Measurements from ENCODE around the gene EGFL7. TPM values are rescaled to one million over a fixed set of nuclear protein-coding genes. Genes with fewer than 3 reads are reported as not detected.

The EGFL7 gene
- total RNA-seq, 1 donor from 2014 or later = 12.6 TPM

DNA sequence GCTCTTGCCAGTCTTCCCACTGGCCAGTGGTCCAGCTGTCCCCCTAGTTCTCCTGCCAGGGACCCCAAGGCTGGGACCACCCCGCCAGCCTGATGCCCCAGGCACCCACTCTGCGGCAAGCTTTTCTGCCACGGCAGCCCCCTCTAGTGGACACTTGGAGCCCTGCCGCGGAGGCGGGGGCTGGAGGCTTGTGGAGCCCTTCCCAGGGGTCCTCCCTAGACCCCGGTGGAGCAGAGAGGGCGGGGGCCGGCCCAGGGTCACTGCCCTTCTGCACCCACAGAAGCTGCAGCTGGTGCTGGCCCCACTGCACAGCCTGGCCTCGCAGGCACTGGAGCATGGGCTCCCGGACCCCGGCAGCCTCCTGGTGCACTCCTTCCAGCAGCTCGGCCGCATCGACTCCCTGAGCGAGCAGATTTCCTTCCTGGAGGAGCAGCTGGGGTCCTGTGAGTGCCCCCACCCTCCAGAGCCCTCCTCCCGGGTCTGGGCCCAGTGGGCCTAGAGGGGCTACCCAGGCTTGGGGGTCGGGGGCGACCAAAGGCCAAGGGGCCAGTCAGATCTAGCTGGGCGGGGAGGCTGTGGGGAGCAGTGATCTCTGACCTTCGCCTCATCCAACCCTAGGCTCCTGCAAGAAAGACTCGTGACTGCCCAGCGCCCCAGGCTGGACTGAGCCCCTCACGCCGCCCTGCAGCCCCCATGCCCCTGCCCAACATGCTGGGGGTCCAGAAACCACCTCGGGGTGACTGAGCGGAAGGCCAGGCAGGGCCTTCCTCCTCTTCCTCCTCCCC lies 9.1 kb downstream of the EGFL7 start:
- DNase-seq (ENCODE audit: low spot score in 2 of 2) = peak in 1 of 2 donors; percentile 77
- FAIRE-seq = no peak

DNA sequence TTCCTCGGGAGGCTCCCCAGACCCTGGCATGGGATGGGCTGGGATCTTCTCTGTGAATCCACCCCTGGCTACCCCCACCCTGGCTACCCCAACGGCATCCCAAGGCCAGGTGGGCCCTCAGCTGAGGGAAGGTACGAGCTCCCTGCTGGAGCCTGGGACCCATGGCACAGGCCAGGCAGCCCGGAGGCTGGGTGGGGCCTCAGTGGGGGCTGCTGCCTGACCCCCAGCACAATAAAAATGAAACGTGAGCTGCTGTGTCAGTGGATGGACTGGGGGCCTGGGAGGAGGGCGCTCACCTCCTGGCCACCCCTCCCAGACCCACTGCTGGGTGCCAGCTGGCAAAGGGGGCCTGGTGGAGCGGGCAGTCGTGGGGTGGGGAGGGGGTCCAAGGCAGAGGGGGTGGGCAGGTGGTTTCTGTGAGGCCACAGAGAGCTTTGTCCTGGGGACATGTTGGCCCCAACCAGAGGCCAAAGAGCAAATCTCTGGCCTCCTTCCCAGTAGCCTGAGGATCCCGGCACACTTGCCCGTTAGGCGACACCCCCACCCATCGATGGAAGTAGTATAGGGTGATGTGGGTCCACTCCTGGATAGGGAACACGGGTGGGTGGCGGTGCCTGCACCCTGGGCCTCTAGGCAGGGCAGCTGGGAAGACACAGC lies 9.8 kb downstream of the EGFL7 start:
- DNase-seq (ENCODE audit: low spot score in 2 of 2) (no peak), FAIRE-seq (no peak)

DNA sequence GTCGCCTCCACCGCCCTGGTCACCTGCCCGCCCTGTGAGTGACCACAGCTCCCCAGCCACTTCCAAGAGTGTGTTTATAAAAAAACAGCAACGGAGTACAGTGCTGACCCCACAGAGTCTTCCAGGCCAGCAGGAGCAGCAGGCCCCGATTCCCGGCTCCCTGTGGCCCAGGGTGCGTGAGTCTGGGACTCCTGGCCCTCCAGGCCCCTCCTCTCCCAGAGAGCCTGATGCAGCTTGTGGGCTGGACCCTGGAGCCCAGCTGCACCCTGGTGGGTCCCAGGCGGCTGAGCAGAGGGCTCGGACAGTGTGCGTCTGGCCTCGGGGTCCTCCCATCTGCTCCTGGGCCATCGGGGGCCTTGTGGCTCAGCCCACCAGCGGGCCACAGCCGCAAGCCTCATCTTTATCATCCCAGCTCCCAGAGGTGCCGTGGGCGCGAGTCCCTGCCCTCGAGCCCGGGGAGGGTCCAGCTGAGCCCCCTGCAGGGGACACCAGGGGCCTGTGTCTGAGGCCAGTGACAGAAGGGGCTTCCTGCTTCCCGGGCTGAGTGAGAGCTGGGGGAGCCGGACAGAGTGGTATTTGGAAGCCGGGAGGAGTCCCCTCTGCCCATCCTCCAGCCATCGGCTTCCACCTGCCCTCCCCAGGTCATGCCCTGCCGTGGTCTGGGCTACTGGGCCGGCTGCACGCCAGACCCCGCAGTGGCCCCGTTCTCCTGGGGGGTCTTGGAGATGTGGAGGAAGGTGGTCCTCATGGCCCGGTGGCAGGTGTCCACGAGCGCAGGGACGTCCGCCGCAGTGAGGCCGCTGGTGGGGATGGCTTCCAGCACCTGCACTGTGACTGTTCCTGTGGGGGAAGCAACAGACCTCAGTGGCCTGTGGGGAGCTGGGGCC lies 10.6 kb downstream of the EGFL7 start:
- DNase-seq (ENCODE audit: low spot score in 2 of 2) (no peak), FAIRE-seq (no peak)

DNA sequence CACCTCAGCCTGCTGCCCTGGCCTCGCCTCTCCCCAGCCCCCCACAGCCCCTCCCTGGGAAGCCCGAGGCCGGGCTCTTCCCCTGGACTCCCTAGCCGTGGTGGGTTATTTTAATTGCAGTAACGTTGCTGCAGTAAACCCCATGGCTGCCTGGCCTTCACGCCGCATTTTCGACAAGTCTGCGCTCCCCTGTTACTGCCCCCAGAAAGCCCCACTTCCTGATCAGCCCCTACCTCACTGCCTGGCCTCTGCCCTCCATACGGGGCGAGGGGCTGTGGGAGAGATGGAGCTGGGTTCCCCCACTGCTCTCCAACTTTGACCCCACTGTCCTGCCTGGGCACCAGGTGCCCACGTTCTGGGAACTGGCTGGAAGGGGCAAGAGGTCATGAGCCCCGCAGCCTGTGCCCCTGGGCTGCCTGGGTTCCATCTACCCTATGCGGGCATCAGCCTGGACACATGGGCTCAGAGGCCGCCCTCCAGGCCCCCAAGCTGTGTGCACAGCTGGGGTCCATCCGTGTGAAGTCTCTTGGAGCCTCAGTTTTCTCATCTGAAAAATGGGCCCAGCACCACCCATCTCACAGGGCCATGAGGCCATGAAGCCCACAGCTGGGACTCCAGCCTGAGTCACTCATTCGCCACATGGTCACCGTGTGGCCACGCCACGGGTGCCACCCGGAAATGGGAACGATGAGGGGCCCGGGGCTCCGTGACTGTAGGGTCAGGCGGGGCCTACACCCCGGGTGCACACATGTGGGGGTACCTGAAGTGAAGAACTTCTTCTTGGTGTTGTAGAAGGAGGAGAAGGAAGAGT lies 11.5 kb downstream of the EGFL7 start:
- DNase-seq (ENCODE audit: low spot score in 2 of 2) = no peak
- FAIRE-seq = no peak

DNA sequence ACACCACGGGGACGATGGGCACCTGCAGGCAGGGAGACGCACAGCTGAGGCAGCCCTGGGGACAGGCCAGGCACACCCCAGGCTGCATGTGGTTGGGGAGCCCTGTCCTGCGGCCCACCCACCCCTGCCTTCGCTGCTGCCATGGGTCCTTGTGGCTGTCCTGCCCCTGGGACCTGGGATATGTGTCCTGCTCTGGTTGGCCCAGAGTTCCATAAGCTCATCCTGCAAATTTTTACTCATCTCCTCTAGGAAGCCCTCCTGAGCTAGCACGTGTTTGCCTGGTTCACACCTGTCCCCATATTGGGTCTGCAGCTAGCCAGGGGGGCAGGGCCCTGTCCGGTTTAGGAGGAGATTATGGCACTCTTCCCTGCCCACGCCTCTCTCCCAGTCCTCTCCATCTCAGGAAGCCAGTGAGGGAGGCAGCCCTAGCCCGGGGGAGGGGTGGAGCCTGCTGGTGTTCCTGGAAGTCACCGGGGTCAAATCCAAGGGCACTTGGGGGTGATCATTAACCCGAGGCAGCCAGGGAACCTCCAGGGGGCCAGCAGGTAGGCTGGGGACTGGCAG lies 12.2 kb downstream of the EGFL7 start:
- FAIRE-seq = no peak
- DNase-seq (ENCODE audit: low spot score in 2 of 2) = no peak

- FAIRE-seq = no peak
- DNase-seq (ENCODE audit: low spot score in 2 of 2) = no peak
These were observed 13.0 kb downstream of the EGFL7 start for GRCh38 chr9:136675477-136676296.

GRCh38 chr9:136676297-136676794 lies 13.6 kb downstream of the EGFL7 start:
- DNase-seq (ENCODE audit: low spot score in 2 of 2) (no peak), FAIRE-seq (no peak)

- FAIRE-seq (no peak), DNase-seq (ENCODE audit: low spot score in 2 of 2) (no peak)
These were observed 14.4 kb downstream of the EGFL7 start for GRCh38 chr9:136676920-136677686.

DNA sequence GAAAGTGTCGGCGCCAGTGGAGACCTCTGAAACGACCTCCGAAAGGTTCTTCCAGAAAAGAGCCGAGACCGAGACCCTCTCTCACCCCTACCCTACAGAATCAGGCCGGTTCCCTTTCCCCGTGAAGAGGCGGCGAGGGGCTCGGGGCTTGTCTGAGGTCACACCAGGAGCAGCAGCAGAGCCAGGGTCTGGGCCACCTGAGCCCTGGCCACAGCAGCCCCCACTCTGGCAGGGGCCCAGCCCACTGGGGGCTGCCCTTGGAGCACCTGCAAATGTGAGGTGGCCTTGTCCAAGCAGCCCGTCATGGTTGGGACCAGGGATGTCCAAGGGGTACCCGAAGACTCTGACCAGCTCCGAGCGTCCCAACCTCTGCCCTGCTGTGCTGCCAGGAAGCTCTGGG lies 15.3 kb downstream of the EGFL7 start:
- no peak for FAIRE-seq
- no peak for DNase-seq (ENCODE audit: low spot score in 2 of 2)

DNA sequence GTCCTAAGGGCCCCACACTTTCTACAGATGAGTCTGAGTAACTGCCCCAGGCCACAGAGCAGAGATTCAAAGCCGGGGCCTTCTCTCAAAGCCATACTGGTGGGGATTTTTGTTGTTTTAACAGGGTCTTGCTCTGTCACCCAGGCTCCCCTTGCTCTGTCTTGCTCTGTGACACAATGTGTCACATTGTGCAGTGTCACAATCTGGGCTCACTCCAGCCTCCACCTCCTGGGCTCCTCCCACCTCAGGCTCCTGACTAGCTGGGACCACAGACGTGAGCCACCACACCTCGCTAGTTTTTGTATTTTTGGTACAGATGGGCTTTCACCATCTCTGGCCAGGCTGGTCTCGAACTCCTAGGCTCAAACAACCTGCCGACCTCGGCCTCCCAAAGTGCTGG lies 15.9 kb downstream of the EGFL7 start:
- no peak for DNase-seq (ENCODE audit: low spot score in 2 of 2)
- no peak for FAIRE-seq

- no peak for FAIRE-seq
- DNase-seq (ENCODE audit: low spot score in 2 of 2) = no peak
These were observed 16.8 kb downstream of the EGFL7 start for GRCh38 chr9:136679431-136679941.

DNA sequence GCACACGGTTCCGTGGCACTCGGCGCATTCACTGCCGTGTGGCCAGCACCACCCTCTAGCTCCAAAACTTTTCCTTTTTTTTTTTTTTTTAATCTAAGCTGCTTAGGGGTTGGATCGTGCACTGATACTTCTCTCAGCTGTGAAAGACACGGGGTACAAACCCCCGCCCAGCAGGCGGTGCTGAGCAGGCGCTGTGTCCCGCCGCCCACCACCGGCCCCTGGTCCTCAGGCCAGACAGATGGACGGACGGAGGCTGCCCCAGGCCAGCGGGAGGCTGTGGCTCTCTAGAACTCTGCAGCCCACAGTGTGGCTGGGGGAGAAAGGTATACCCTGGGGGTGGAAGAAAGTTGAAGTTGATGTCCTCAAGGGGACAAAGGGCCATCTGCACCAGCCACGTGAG lies 18.3 kb downstream of the EGFL7 start:
- DNase-seq (ENCODE audit: low spot score in 2 of 2) (no peak), FAIRE-seq (no peak)

- FAIRE-seq (no peak), DNase-seq (ENCODE audit: low spot score in 2 of 2) (no peak)
These were observed 19.4 kb downstream of the EGFL7 start for GRCh38 chr9:136681945-136682699.

DNA sequence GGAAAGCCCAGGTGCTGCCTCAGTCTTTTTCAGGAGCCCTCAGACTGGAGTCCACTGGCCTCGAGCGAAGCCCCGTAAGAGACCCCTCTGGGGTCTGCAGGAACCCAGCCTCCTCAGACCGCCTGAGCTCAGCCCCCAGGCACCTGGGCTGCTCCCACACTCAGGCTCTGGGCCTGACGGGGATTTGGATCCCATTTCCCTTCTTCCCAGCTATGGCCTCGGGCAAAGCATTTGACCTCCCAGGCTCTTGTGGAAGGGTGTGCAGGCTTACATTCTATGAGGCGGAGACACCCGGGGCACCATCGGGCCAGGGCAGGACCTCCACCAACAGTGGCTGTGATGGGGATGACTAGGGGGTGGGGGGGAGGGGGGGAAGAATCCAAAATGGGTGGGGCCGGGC lies 20.0 kb downstream of the EGFL7 start:
- FAIRE-seq = no peak

DNA sequence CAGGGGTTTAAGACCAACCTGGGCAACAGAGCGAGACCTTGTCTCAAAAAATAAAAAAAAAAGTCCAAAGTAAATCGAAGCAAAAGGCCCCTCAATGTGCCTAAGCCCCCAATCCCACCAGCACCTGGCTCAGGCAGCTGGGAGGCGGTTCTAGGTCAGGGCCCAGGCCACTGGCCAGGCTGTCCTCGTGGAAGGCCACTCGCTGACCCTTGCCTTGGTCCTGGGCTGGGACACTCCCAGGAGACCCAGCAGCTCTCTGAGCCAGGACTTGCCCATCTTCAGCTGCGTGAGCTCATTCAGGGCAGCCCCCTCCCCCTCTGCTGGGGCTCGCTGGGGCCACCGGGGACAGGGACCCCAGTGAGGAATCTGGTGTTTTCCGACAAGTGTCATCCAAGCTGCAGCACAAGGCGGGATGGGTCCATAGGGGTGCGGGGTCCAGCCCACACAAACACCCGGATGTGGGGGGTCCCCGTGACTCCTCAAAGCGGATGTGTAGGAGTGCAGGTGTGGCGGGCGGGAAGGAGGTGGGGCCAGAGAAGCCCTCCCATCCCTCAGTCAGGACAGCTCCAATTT lies 20.5 kb downstream of the EGFL7 start:
- FAIRE-seq (no peak), DNase-seq (ENCODE audit: low spot score in 2 of 2) (no peak)

More for the DNA sequence above, 20.0 kb downstream of the EGFL7 start:
- no peak for DNase-seq (ENCODE audit: low spot score in 2 of 2)

GRCh38 chr9:136683755-136684154 lies 21.0 kb downstream of the EGFL7 start:
- DNase-seq (ENCODE audit: low spot score in 2 of 2) = no peak
- no peak for FAIRE-seq

GRCh38 chr9:136684339-136684738 lies 21.6 kb downstream of the EGFL7 start:
- DNase-seq (ENCODE audit: low spot score in 2 of 2) = no peak
- no peak for FAIRE-seq
